Measurements from ENCODE around the gene KRTAP25-1.

DNA sequence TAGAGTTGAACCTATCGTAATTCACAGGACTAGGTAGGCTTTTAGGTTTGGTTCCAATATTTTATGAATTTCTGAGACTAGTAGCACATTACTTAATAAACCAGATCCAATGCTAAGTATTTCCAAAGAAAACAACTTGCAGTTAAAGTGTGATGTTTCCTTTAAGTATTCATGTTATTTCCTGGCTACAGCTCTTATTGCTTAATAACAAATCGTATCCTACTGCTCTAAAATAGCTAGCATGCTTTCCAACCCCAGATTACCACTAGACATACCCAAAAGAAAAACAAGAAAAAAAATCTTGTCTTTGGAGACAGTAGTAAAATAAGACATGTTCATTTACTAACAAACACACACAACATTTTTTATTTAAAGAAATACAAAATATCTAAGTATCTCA is 47.3 kb upstream of the KRTAP25-1 start:
- TF ChIP-seq, protein P1, sequence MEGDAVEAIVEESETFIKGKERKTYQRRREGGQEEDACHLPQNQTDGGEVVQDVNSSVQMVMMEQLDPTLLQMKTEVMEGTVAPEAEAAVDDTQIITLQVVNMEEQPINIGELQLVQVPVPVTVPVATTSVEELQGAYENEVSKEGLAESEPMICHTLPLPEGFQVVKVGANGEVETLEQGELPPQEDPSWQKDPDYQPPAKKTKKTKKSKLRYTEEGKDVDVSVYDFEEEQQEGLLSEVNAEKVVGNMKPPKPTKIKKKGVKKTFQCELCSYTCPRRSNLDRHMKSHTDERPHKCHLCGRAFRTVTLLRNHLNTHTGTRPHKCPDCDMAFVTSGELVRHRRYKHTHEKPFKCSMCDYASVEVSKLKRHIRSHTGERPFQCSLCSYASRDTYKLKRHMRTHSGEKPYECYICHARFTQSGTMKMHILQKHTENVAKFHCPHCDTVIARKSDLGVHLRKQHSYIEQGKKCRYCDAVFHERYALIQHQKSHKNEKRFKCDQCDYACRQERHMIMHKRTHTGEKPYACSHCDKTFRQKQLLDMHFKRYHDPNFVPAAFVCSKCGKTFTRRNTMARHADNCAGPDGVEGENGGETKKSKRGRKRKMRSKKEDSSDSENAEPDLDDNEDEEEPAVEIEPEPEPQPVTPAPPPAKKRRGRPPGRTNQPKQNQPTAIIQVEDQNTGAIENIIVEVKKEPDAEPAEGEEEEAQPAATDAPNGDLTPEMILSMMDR (IDR thresholded peaks at IDR 0.05), result no peak
- no peak for TF ChIP-seq EP300 (IDR thresholded peaks at IDR 0.05)

Measured in ovary (tissue), 3 donors.